Body of pancreas (tissue), 4 donors: ENCODE measurements around the gene AFAP1L1. TPM values are rescaled to one million over a fixed set of nuclear protein-coding genes. Genes with fewer than 3 reads are reported as not detected.

ENCODE experiments used
- ATAC-seq: fragments of 150-250 bp; one replicate; pipeline ENCODE4 v1.9.1; 2016
- DNase-seq, 4 donors: peaks; one replicate each; pipeline ENCODE4 v3.0.0-alpha.2; 2019
- H3K27ac ChIP-seq, 4 donors: fragments of 200-600 bp; sonication (generic); 1 replicate in 3 of 4; 2 replicates in 1 of 4; pipeline versions ENCODE4 v1.5.1 to v1.6.1; 2016 to 2019; ENCODE audit warnings: mild to moderate bottlenecking in 1 of 4, mixed read lengths in 1 of 4, moderate library complexity in 1 of 4
- H3K27me3 ChIP-seq, 2 donors: fragments of 200-600 bp; sonication (generic); one replicate each; pipeline ENCODE4 v1.6.0; 2016; ENCODE audit warnings: mild to moderate bottlenecking in 1 of 2
- H3K36me3 ChIP-seq, 2 donors: fragments of 200-600 bp; sonication (generic); replicated peaks in 1 of 2; 2 replicates each; pipeline ENCODE4 v1.5.1; 2016; ENCODE audit warnings: low read depth in 2 of 2; ENCODE audit not compliant: insufficient read depth in 1 of 2
- H3K4me1 ChIP-seq: fragments of 200-600 bp; sonication (generic); one replicate; pipeline ENCODE4 v1.6.0; 2016
- H3K4me3 ChIP-seq, 2 donors: fragments of 200-600 bp; sonication (generic); 1 replicate in 1 of 2; 2 replicates in 1 of 2; pipeline ENCODE4 v1.5.1; 2016 to 2019
- H3K9me3 ChIP-seq, 3 donors: fragments of 200-600 bp; sonication (generic); 1 replicate in 2 of 3; 2 replicates in 1 of 3; pipeline ENCODE4 v1.5.1; 2016
- POLR2A ChIP-seq, 3 donors: fragments of 450-650 bp; IDR thresholded peaks; one replicate each; pipeline ENCODE4 v1.6.1; 2016; ENCODE audit warnings: antibody characterized with exemption in 3 of 3, mild to moderate bottlenecking in 2 of 3
- WGBS, 2 donors: methylation state at CpG; one replicate each; pipeline ENCODE4 v1.1.5; 2017; 5-methylcytosine and 5-hydroxymethylcytosine counted together
- intact Hi-C: fragments of 100-400 bp; cut with DNase I; formaldehyde crosslinking; loops from one replicate; pipeline ENCODE4 v1.15.1; 2023
- total RNA-seq, 2 donors: library from RNA; depleted of rRNA; stranded (reverse); fragments of >200 nt; gene quantifications; one replicate each; pipeline ENCODE4 v1.1.0, GENCODE V29; 2016
- TF ChIP-seq, protein P1 (sequence below), 7 experiments: fragments of 450-650 bp in 4 of 7; fragments of 200-600 bp in 3 of 7; sonication (generic) in 3 of 7; IDR thresholded peaks; one replicate each; pipeline ENCODE4 v1.5.1; 2016 to 2019; ENCODE audit warnings: antibody characterized with exemption in 7 of 7

The AFAP1L1 gene
- total RNA-seq, 2 donors from 2014 or later = 2.9 to 5.9 TPM

DNA sequence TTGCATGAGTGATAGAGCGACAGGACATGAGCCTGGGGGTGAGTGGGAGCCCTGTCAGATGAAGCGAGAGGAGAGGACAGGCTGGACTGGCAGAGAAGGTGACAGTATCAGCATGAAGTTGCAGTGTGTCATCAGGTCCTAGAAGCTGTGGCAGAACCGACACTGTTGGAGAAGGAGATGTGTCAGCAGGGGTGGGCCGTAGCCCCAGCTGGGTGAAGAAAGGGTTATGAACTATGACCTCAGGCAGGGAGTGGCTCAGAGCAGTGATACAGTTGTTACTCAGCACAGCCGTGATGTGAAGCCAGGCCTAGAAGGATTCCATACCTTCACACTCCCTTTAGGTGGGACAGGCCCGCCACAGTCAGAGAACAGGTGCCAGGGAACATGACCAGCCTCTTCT is 93.8 kb downstream of the AFAP1L1 start:
- TF ChIP-seq, protein P1, sequence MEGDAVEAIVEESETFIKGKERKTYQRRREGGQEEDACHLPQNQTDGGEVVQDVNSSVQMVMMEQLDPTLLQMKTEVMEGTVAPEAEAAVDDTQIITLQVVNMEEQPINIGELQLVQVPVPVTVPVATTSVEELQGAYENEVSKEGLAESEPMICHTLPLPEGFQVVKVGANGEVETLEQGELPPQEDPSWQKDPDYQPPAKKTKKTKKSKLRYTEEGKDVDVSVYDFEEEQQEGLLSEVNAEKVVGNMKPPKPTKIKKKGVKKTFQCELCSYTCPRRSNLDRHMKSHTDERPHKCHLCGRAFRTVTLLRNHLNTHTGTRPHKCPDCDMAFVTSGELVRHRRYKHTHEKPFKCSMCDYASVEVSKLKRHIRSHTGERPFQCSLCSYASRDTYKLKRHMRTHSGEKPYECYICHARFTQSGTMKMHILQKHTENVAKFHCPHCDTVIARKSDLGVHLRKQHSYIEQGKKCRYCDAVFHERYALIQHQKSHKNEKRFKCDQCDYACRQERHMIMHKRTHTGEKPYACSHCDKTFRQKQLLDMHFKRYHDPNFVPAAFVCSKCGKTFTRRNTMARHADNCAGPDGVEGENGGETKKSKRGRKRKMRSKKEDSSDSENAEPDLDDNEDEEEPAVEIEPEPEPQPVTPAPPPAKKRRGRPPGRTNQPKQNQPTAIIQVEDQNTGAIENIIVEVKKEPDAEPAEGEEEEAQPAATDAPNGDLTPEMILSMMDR (IDR thresholded peaks at IDR 0.05) = no peak
- TF ChIP-seq POLR2A (IDR thresholded peaks at IDR 0.05) = no peak

DNA sequence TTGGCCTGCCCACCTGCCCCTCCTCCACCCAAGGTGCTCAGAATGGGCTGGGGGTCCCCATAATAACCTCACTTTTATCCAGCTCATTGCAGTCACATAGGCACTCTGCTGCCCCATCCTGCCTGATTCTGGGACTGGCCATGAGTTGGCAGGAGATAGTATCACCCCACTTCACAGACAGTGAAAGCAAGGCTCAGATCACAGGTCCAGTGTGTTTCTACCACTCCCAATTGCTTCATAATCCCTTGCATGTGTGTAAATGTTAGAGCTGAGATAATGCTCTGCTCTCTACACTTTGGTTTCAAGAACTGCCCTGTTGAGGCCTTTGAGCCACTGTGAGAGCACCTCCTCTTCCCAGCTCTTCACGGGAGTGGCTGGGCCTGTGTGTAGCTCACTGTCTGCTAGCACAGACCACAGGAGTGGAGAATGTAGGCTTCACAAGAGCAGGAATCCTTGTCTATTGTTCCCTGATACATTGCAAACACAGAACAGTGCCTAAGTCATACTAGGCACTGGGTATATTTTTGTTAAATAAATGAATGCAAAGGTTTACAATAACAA is 94.6 kb downstream of the AFAP1L1 start:
- Histone ChIP-seq H3K36me3 (no peaks in the 10 kb centered on the region), H3K27me3 (no peaks in the 10 kb centered on the region), H3K9me3 (no peaks in the 10 kb centered on the region), H3K4me3 (no peak overlapping the region), H3K4me1 (peaks cover 11% of the 10 kb centered on the region), H3K27ac (no peak overlapping the region)
- ATAC-seq (no peak), DNase-seq (no peak)
- TF ChIP-seq POLR2A (IDR thresholded peaks at IDR 0.05) = no peak
- TF ChIP-seq, protein P1 (IDR thresholded peaks at IDR 0.05) = no peak
- WGBS, 2 donors = 73 to 100% methylated on average over 1 of the region's 1 CpG
- intact Hi-C loops = no loop called here

More for the DNA sequence above, 93.8 kb downstream of the AFAP1L1 start:
- Histone ChIP-seq H3K36me3 (no peaks in the 10 kb centered on the region), H3K27ac (no peak overlapping the region), H3K9me3 (no peaks in the 10 kb centered on the region), H3K27me3 (no peaks in the 10 kb centered on the region), H3K4me3 (no peak overlapping the region), H3K4me1 (peaks cover 5% of the 10 kb centered on the region)
- intact Hi-C loops = no loop called here
- WGBS, 2 donors = 84 to 92% methylated on average over 6 of the region's 6 CpGs
- ATAC-seq (no peak), DNase-seq (no peak)

DNA sequence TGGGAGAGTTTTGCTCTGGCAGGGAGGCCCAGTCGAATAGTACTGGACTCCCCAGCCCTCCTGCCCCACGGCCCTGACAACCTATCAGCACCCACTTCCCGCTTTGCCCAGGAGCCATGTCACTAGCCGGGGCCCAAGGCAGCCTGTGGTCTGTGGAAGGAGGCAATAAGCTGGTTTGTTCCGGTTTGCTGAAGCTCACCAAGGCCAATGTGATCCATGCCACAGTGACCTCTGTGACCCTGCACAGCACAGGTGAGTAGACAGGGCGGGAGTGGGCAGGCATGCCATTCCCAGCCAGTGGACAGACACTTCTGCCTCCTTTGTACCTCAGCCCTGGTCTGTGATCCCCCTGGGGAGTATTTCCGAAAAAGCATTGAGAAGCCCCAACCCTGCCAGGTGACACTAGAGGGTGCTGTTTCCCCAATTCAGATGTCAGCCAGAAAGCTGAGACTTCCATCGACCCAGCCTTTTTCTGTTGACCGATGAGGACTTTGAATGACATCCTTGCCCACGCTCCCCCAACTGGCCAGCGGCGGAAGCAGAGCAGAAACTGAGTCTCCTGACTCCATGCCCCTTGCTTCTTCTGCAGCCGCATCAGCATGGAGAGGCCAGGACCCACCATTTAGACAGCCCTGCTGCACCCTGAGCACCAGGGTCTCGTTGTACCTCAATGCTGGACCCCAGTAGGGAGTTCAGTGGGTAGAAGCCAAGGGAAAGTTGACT is 95.8 kb downstream of the AFAP1L1 start:
- DNase-seq (peak; percentile 58 to 68 (median 61)), ATAC-seq (peak; percentile 69)
- Histone ChIP-seq H3K9me3 (no peaks in the 10 kb centered on the region), H3K4me3 (no peak overlapping the region), H3K4me1 (peaks cover 18% of the 10 kb centered on the region), H3K36me3 (no peaks in the 10 kb centered on the region), H3K27me3 (no peaks in the 10 kb centered on the region), H3K27ac (no peak overlapping the region)
- 30 to 63% methylated on average over 4 to 14 of the region's 14 CpGs for WGBS, 2 donors
- intact Hi-C loops = no loop called here
- no peak for TF ChIP-seq POLR2A (IDR thresholded peaks at IDR 0.05)
- TF ChIP-seq, protein P1 (IDR thresholded peaks at IDR 0.05) = peak; percentile 54 to 72 (median 66)

DNA sequence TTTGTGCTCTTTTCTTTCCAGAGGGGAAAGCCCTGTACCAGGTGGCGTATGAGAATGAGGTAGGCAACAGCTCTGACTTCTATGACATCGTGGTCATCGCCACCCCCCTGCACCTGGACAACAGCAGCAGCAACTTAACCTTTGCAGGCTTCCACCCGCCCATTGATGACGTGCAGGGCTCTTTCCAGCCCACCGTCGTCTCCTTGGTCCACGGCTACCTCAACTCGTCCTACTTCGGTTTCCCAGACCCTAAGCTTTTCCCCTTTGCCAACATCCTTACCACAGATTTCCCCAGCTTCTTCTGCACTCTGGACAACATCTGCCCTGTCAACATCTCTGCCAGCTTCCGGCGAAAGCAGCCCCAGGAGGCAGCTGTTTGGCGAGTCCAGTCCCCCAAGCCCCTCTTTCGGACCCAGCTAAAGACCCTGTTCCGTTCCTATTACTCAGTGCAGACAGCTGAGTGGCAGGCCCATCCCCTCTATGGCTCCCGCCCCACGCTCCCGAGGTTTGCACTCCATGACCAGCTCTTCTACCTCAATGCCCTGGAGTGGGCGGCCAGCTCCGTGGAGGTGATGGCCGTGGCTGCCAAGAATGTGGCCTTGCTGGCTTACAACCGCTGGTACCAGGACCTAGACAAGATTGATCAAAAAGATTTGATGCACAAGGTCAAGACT is 96.5 kb downstream of the AFAP1L1 start:
- Histone ChIP-seq H3K4me1 (peaks cover 18% of the 10 kb centered on the region), H3K36me3 (no peaks in the 10 kb centered on the region), H3K27me3 (no peaks in the 10 kb centered on the region), H3K27ac (no peak overlapping the region), H3K4me3 (no peak overlapping the region), H3K9me3 (no peaks in the 10 kb centered on the region)
- intact Hi-C loops = no loop called here
- DNase-seq (no peak), ATAC-seq (no peak)
- WGBS, 2 donors = 75 to 77% methylated on average over 16 to 22 of the region's 22 CpGs
- TF ChIP-seq, protein P1 (IDR thresholded peaks at IDR 0.05) = no peak
- no peak for TF ChIP-seq POLR2A (IDR thresholded peaks at IDR 0.05)
